ENCODE results near the gene ANKRD53. TPM values are rescaled to one million over a fixed set of nuclear protein-coding genes. Genes with fewer than 3 reads are reported as not detected.

Gene ANKRD53
- total and polyA plus RNA-seq, 9 of the 15 experiments (the other 6 are each of a cell fraction or from before 2014, with no cell fraction given), result 0.18 TPM; not detected in 8

DNA sequence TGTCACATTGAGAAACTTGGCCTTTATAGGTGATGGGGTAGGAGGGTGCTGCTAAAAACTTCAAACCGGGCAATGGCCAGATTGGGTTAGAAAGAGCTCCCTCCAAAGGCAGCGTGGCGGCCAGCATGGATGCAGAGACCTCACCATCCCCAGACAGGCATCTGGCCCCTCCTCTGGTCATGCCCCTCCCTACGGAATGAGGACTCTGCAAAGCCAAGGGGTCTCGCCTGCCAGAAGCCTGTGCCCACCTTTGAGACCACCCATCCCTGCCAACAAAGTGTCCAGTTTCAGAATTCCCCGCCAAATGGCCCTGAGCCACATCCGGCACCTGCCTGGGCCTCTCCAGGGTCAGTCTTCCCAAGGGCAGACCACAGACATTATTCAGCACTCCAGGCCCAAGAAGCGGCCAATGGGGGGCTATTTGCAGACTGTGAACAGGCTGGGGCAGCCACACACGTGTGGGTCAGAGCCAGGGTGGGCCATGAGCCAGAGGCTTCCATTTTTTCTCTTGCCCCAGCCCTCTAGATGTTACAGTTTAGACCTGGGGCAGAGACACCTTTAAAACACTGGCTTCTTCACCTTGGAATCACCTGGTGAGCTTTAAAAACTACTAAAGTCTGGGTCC, 46.9 kb upstream of the ANKRD53 start:
- Histone ChIP-seq H3K79me2 (ENCODE audit: control insufficient read depth, insufficient read depth, low read length) (no peaks in the 10 kb centered on the region), H3K36me3 (ENCODE audit: control insufficient read depth, insufficient read depth, low read length) (no peaks in the 10 kb centered on the region), H3K9me1 (ENCODE audit: control insufficient read depth, insufficient read depth, low read length) (peaks cover 5% of the 10 kb centered on the region), H4K20me1 (replicated peaks; ENCODE audit: control insufficient read depth, insufficient read depth, low read length) (no peaks in the 10 kb centered on the region), H3K9ac (ENCODE audit: insufficient read depth in 1 of 2, low read depth in 2 of 2, low read length in 2 of 2) (no peak overlapping the region), H3K4me2 (ENCODE audit: insufficient read depth, low read length) (no peak overlapping the region), H3K9me3 (replicated peaks; ENCODE audit: control insufficient read depth, insufficient read depth, low read depth, low read length) (no peaks in the 10 kb centered on the region), H3K4me3 (no peak overlapping the region), H3K27ac (ENCODE audit: extremely low read depth, low read depth, low read length) (no peak overlapping the region), H2AFZ (ENCODE audit: low read depth, low read length) (no peak overlapping the region), H3K27me3 (ENCODE audit: control insufficient read depth in 2 of 2, insufficient read depth in 2 of 2, low read length in 2 of 2) (peaks cover 16 to 67% of the 10 kb centered on the region in 2 experiments; a peak in 3 of 5 replicates), H3K4me1 (replicated peaks in 1 of 2; ENCODE audit: control insufficient read depth in 2 of 2, insufficient read depth in 2 of 2, low read length in 2 of 2) (peaks cover 0 to 5% of the 10 kb centered on the region in 2 experiments; a peak in 1 of 5 replicates)
- 2% methylated on average over 8 of the region's 9 CpGs for WGBS (ENCODE audit: insufficient coverage, low coverage, missing lambda C conversion rate)
- TF ChIP-seq ZNF699 (CRISPR knock-in tag; IDR thresholded peaks at IDR 0.05; ENCODE audit: insufficient replicate concordance) (no peak), SOX6 (IDR thresholded peaks at IDR 0.05) (no peak), NKRF (IDR thresholded peaks at IDR 0.05; ENCODE audit: borderline replicate concordance) (no peak), ZNF184 (CRISPR knock-in tag; IDR thresholded peaks at IDR 0.05) (no peak), THAP12 (CRISPR knock-in tag; IDR thresholded peaks at IDR 0.05) (no peak)
- BruUV-seq (replicated peaks), result no TSS peak
- CTCF ChIA-PET (ENCODE audit: low intra/inter-chr PET ratio), result no interaction called here
- peak in 1 of 4 experiments; percentile 4 for DNase-seq (ENCODE audit: extremely low read depth in 1 of 4, low spot score in 3 of 4)
- intact Hi-C loops (cut with micrococcal nuclease) (no loop called here), in situ Hi-C loops (cut with MboI) (no loop called here)
- POLR2A ChIA-PET, result interaction anchor here (0.7 to 1.2 kb wide), 3 partner anchors 8 to 442 kb away, joined by 3 read pairs; no protein-coding TSS in a partner anchor
- ATAC-seq, result no peak
- FAIRE-seq, result no peak

Measured in K562 (cell line).